Breast epithelium (tissue), 3 donors: Measurements from ENCODE around the gene MAPKAP1.

ENCODE experiments used
- CTCF ChIP-seq, 3 donors: fragments of 450-650 bp; IDR thresholded peaks; one replicate each; pipeline ENCODE4 v1.5.1; 2016 to 2017; ENCODE audit warnings: antibody characterized with exemption in 3 of 3, mild to moderate bottlenecking in 3 of 3, moderate library complexity in 3 of 3
- POLR2AphosphoS5 ChIP-seq, 3 donors: sonication (generic); formaldehyde crosslinking; IDR thresholded peaks; one replicate each; pipeline ENCODE4 v1.6.1; 2017; ENCODE audit warnings: antibody characterized with exemption in 3 of 3

- TF ChIP-seq CTCF (IDR thresholded peaks at IDR 0.05) (no peak), POLR2AphosphoS5 (IDR thresholded peaks at IDR 0.05) (no peak)
Measured at GRCh38 chr9:125415583-125416460, 291.2 kb downstream of the MAPKAP1 start.
